HG03457 (cell line): ENCODE measurements around the gene DHDH.
"Not testable (repeated sequence)": the region's sequence is repeated elsewhere in the genome, so short reads cannot be mapped to it uniquely, and the experiment has no call there.

Experiments
- ATAC-seq: cut with Tn5 transposase; IDR thresholded peaks from one replicate; pipeline ENCODE4 v1.9.1; 2021; ENCODE audit warnings: moderate number of reproducible peaks; ENCODE audit not compliant: unreplicated experiment

DHDH gene

GRCh38 chr19:48933382-48933932, at the start of gene DHDH:
Gene DHDH (plus strand): TSS chr19:48933699. CDS start chr19:48933722, 23 bp downstream.
- no peak for ATAC-seq

GRCh38 chr19:48883726-48884125, 49.8 kb upstream of the DHDH start:
- no peak for ATAC-seq

DNA sequence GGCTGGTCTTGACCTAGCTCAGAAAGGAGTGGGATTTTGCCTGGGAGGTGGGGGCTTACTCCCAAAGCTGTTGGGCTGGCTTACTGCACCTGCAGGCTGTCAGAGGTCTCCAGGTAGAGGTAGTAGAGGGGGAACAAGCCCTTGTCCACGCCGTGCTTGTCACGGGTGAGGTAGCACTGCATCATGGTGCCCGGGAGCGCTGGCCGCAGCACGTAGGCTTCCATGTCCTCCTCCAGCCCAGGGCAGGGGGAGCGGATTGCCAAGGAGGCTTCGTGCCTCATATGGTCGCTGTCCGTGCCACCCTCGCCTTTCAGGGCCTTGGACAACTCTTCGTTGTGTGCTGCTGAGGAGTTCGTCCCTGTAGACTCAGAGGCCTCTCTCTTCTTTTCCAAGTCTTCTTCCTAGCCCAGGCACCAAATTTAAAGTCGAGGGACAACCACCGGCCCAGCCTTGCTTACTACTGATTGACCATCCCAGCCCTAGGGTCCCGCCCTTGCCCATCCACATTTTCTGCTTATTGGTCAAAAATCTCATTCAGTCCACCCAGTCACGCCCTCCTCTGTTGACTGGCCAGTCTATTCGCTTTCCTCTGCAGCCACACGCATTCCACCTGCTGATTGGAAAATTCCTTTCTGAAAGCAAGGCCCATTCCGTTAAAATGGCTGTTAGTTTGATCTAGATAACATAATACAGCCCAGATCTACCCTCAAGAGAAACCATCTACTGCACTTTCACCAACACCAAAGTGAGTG, 45.5 kb upstream of the DHDH start:
- no peak for ATAC-seq

DNA sequence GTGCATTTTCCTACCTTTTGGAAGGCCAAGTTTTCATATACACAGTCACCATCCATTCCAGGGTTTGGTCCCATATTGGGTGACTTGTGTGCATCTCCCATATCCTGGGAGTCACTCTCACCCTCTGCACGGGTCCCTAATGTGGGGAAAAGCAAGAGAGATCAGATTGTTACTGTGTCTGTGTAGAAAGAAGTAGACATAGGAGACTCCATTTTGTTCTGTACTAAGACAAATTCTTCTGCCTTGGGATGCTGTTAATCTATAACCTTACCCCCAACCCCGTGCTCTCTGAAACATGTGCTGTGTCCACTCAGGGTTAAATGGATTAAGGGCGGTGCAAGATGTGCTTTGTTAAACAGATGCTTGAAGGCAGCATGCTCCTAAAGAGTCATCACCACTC, 44.0 kb upstream of the DHDH start:
- not testable (repeated sequence) for ATAC-seq

DNA sequence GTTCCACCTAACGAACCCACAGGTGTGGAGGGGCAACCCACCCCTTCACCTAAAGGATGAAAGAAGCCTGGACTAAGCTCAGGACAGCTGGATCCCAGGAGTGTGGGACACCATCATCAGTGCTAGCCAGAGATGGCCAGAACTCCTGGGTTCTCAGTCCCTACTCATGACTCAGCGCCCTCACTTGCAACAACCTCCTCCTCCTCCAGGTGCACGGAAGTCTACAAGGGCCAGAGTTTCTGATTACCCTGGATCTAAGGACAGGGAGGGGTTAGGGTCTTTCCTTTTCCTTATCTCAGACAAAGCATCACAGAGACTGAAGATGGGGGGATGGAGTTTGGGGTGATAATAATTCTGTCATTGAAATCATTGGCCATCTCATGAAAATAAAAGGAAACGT, 42.9 kb upstream of the DHDH start:
- no peak for ATAC-seq

- no peak for ATAC-seq
These were observed 38.3 kb upstream of the DHDH start for GRCh38 chr19:48895226-48895625.

DNA sequence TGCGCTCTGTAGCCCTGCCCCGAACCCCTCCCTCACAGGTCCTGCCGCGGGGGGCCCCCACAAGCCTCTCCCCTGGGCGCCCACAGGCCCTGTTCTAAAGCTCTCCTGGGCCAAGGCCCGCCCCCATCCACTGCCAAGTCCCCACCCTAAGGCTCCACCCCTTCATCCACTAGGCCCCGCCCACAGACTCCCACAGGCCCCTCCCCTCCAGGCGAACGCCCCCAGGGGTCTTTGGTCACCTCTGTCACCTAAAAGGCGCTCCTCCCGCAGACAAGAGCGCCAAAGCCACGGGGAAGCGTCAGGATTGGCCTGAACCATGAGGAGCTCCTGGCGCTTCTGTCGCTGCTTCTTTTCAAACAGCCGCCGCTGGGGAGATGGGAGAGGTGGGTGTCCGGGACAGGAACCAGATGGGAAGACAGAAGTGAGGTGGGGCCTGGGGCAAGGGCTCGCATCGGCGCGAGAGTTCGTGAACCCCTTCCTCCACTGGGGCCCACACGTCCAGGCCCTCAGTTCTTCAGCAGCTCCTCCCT, 37.2 kb upstream of the DHDH start:
- no peak for ATAC-seq

GRCh38 chr19:48897181-48897580, 36.3 kb upstream of the DHDH start:
- ATAC-seq, result no peak

DNA sequence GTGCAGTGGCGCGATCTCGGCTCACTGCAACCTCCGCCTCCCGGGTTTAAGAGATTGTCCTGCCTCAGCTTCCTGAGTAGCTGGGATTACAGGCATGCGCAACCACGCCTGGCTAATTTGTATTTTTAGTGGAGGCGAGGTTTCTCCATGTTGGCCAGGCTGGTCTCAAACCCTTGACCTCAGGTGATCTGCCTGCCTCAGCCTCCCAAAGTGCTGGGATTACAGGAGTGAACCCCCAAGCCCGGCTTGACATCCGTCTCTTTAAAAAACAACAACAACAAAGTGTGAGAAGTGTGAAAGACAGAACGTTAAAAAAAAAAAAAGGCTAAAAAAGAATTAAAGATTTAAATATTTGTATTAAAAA, 34.1 kb upstream of the DHDH start:
- not testable (repeated sequence) for ATAC-seq

GRCh38 chr19:48899781-48900476, 33.6 kb upstream of the DHDH start, which contains the start of gene NUCB1:
Gene NUCB1 (plus strand): TSS chr19:48900312. CDS start chr19:48900797, 485 bp downstream.
- no peak for ATAC-seq

GRCh38 chr19:48900477-48901406, 32.8 kb upstream of the DHDH start:
- no peak for ATAC-seq

- ATAC-seq, result not testable (repeated sequence)
These were observed 31.2 kb upstream of the DHDH start for GRCh38 chr19:48902291-48902690.

DNA sequence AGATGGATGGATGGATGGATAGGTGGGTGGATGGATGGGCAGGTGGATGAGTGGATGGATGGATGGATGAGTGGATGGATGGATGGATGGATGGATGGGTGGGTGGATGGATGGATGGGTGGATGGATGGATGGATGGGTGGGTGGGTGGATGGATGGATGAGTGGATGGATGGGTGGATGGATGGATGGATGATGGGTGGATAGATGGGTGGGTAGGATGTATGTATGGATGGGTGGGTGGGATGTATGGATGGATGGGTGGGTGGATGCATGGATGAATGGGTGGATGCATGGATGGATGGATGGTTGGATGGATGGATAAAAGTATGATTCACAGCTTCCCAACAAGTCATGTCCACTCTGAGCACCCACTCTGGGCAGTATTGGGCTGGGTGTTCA, 29.7 kb upstream of the DHDH start:
- not testable (repeated sequence) for ATAC-seq

DNA sequence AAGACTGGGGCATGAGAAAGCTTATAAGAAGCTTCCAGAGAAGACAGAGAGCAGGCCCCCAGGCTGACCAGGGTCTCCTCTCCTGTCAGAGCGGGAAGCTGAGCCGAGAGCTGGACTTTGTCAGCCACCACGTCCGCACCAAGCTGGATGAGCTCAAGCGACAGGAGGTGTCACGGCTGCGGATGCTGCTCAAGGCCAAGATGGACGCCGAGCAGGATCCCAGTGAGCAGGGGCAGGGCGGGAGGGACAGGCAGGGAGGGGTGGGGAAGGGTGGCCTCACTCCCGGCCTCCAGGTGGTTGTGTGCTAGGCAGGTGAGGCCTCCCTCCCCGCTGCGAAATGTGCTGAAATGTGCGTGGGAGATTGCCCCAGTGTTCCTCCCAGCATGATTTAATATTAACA, 27.8 kb upstream of the DHDH start:
- ATAC-seq, result no peak

GRCh38 chr19:48906324-48906723, 27.2 kb upstream of the DHDH start:
- ATAC-seq, result no peak

GRCh38 chr19:48907671-48908070, 25.8 kb upstream of the DHDH start:
- ATAC-seq, result no peak

DNA sequence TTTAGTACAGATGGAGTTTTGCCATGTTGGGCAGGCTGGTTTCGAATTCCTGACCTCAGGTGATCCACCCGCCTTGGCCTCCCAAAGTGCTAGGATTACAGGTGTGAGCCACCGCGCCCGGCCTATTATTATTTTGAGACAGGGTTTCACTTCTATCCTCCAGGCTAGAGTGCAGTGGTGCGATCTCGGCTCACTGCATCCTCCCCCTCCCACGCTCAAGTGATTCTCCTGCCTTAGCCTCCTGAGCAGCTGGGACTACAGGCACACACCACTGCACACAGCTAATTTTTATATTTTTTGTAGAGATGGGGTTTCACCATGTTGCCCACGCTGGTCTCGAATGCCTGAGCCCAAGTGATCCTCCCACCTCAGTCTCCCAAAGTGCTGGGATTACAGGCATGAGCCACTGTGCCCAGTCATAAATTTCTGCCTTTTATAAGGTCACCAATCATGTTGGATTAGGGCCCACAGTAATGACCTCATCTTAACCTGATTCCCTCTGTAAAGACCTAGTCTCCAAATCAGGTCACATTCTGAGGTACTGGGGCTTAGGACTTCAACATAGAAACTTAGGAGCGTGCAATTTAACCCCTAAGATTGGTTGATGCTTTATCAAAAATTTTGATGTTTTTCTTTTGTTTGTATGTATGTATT, 23.9 kb upstream of the DHDH start:
- ATAC-seq, result not testable (repeated sequence)

GRCh38 chr19:48910803-48911202, 22.7 kb upstream of the DHDH start:
- ATAC-seq, result no peak

DNA sequence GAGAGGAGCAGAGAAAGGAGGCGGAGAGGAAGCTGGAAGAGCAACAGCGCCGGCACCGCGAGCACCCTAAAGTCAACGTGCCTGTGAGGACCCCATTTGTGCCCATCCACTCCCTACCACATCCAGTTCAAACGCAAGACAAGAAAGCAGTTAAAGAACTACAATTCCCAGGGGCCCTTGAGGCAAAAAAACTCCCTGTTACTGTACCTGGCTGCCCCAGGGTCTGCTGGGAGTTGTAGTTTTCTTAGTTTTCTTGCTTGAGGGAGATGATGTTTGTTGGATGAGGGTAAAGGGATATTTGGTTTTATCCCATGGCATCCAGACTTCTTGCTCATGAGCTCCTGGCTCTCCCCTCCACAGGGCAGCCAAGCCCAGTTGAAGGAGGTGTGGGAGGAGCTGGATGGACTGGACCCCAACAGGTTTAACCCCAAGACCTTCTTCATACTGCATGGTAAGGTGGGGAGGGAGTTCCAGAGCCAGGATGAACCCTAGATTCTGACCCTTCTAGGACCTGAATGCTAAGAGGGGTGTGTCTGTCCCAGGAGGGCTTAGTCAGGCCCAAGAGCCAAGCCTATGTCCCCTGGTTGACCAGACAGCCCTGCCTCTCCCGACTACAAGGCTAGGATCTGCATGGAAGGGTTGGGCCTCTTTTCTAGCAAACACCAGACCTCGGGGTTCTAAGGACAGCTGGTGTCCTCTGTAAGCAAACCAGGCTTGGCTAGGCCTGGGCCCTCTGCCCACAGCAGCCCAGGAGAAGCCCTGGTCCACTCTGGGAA, 20.2 kb upstream of the DHDH start:
- ATAC-seq, result no peak
